ENCODE data around the gene VWA8.
"Not testable (repeated sequence)": the region's sequence is repeated elsewhere in the genome, so short reads cannot be mapped to it uniquely, and the experiment has no call there.

VWA8 gene

DNA sequence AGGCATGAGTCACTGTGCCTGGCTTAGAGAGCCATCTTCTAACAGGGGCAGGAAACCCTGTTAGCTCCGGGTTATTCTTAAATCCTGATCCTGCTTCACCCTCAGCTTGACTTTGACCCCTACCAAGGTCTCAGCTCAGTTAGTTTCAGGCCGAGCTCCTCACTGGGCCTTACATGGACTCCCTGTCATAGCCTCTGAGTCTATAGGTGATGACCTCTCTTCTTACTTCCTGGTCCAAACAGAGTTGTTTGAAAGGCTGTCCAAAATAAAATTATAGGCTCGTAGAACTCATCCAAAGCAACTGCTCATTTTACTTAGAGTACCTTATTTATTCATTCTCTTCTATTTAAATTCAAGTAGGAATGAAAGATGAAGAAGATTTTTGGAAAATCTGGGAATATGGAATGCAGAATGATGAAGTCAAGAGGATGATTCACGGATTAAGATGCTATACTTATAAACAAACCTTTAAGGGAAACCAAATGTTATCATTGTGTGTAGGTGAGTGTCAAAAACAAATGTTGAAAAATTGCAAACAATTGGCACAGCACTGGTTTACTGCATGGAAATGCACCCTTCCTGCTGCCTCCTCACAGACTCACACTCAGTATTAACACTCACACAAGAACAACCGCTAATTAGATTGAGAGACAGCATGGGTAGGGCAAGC is 329.5 kb downstream of the VWA8 start:
- CTCF ChIA-PET = interaction anchor here (0.7 to 1.6 kb wide), 2 partner anchors 13 to 45 kb away, joined by 3 to 4 read pairs; no protein-coding TSS in a partner anchor
- TF ChIP-seq, protein P1, sequence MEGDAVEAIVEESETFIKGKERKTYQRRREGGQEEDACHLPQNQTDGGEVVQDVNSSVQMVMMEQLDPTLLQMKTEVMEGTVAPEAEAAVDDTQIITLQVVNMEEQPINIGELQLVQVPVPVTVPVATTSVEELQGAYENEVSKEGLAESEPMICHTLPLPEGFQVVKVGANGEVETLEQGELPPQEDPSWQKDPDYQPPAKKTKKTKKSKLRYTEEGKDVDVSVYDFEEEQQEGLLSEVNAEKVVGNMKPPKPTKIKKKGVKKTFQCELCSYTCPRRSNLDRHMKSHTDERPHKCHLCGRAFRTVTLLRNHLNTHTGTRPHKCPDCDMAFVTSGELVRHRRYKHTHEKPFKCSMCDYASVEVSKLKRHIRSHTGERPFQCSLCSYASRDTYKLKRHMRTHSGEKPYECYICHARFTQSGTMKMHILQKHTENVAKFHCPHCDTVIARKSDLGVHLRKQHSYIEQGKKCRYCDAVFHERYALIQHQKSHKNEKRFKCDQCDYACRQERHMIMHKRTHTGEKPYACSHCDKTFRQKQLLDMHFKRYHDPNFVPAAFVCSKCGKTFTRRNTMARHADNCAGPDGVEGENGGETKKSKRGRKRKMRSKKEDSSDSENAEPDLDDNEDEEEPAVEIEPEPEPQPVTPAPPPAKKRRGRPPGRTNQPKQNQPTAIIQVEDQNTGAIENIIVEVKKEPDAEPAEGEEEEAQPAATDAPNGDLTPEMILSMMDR (IDR thresholded peaks at IDR 0.05; ENCODE audit: control extremely low read depth, extremely low read depth, low read depth, missing control alignments) = no peak
- POLR2A ChIA-PET = no interaction called here
- DNase-seq (ENCODE audit: extremely low spot score) = no peak

DNA sequence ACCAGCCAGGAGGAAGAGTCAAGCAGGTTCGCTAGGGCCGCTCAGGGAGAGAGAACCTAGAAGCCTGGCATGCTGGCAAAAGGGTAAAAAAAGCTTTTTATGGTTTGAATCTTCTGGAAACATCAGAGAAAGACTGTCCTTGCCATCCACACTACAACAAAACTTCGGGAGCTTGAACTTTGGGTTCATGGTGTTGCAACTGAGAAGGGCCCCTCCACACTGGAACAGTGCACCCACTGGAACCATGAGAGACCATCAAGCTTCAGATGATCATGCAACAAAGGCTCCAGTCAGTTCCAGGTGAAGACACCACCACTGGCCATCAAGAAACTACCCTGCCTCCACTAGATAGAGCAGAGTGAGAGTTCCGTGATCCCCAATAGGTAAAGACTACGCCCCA is 333.5 kb downstream of the VWA8 start:
- CTCF ChIA-PET = no interaction called here
- DNase-seq (ENCODE audit: extremely low spot score) = no peak

DNA sequence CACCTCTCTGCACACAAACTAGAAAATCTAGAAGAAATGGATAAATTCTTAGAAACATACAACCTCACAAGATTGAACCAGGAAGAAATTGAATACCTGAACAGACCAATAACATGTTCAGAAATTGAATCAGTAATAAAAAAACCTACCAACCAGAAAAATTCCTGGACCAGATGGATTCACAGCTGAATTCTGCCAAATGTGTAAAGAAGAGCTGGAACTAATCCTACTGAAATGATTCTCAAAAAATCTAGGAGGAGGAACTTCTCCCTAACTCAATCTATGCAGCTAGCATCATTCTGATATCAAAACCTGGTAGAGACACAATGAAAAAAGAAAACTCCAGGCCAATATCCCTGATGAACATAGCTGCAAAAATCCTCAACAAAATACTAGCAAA is 336.9 kb downstream of the VWA8 start:
- TF ChIP-seq, protein P1 (IDR thresholded peaks at IDR 0.05; ENCODE audit: control extremely low read depth, extremely low read depth, low read depth, missing control alignments) = no peak
- ChIA-PET POLR2A (no interaction called here), CTCF (no interaction called here)
- no peak for DNase-seq (ENCODE audit: extremely low spot score)

More for the DNA sequence above, 333.5 kb downstream of the VWA8 start:
- POLR2A ChIA-PET = no interaction called here
- TF ChIP-seq, protein P1 (IDR thresholded peaks at IDR 0.05; ENCODE audit: control extremely low read depth, extremely low read depth, low read depth, missing control alignments) = no peak

DNA sequence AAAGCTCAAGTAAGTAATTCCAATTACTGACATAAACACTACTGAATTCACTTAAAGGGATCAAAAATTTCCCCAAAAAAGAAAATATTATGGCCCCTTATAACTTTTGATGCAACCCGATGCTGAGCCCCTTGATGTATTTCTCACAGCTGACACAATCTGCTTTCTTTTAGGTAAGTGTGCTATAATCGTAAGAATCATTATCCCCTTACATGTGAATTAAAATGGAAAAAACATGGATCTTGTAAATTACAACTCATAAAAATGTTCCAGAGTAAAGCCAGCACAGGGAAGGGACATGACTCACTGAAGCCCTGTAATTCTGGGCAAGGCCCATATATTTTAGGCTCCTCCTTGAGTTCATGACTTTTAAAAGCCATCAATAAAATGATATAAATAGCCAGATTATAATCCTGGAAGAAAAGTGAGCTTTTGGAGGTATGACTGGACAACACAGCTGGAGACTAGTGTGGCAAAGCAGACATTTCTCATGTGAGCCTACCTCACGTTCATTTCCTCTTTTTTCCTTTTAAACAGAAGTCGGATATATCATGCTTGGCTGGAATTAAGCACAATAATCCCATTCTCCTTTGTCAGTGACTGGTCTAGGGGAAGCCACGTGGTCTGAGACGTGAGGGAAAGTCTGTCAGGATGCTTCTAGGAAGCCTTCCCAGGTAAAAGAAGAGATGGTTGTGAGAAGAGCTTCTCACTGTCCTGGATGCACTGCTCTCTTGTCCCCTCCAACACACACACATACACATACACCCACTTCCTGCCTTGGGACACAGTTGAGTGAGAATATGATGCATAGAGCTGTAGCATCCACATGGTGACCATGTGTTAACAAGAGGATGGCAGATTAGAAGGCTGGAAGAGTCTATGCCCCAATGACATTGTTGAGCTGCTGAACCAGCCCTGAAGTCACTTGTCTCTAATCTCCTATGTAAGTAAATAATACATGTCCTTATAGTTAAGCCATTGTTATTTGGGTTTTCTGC is 338.2 kb downstream of the VWA8 start:
- TF ChIP-seq, protein P1 (IDR thresholded peaks at IDR 0.05; ENCODE audit: control extremely low read depth, extremely low read depth, low read depth, missing control alignments) = no peak
- POLR2A ChIA-PET = no interaction called here
- CTCF ChIA-PET = interaction anchor here (1.6 kb wide), 1 partner anchor 10 kb away, joined by 6 read pairs; no protein-coding TSS in a partner anchor
- no peak for DNase-seq (ENCODE audit: extremely low spot score)

DNA sequence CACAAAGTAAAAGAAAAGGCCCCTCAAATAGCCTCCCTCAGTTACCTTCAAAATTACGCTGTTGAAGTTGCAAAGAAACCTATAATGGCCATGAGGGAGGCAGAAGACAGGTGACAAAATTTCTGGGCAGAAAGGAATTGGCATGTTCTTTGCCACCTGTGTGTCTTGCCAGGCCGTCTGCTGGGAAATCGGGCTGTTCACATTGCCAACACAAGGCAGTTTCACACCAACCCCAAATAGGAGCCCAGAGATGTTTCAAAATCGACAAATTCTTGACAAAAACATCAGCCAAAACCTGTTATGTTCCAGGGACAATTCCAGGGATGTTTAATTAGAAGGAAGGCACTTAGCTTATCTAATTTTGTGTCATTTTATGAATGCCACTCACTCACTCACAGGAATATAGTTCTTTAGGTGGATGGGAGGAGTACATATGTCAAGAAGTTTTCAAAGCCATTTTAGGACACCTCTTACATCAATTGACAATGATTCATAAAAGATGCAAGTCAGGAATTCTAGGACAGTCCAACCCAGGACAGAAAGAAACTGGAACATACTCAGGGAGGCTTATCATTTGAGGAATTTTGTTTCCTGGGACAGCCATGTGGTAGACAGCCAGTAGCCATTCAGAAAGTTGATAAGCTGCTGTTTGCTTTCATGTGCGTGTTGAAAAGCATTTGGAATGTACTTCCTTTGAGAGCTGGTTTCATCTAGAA is 339.0 kb downstream of the VWA8 start:
- POLR2A ChIA-PET = no interaction called here
- no peak for DNase-seq (ENCODE audit: extremely low spot score)
- CTCF ChIA-PET = interaction anchor here (1.6 kb wide), 1 partner anchor 9 kb away, joined by 6 read pairs; no protein-coding TSS in a partner anchor
- TF ChIP-seq, protein P1 (IDR thresholded peaks at IDR 0.05; ENCODE audit: control extremely low read depth, extremely low read depth, low read depth, missing control alignments) = no peak

DNA sequence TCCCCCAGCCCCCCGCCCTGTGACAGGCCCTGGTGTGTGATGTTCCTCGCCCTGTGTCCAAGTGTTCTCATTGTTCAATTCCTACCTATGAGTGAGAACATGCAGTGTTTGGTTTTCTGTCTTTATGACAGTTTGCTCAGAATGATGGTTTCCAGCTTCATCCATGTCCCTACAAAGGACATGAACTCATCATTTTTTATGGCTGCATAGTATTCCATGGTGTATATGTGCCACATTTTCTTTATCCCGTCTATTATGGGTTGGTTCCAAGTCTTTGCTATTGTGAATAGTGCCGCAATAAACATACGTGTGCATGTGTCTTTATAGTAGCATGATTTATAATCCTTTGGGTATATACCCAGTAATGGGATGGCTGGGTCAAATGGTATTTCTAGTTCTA is 343.3 kb downstream of the VWA8 start:
- DNase-seq (ENCODE audit: extremely low spot score); CTCF ChIA-PET; POLR2A ChIA-PET: not testable (repeated sequence)
